NK-92 (cell line): Measurements from ENCODE around the gene LRP3.
"Not testable (repeated sequence)": the region's sequence is repeated elsewhere in the genome, so short reads cannot be mapped to it uniquely, and the experiment has no call there.

Experiments
- DNase-seq: peaks from one replicate; lab custom pipeline; 2025; ENCODE audit not compliant: unreplicated experiment; lab: John Stamatoyannopoulos, UW

The LRP3 gene

GRCh38 chr19:33201886-33202545, 7.9 kb downstream of the LRP3 start:
- no peak for DNase-seq

DNA sequence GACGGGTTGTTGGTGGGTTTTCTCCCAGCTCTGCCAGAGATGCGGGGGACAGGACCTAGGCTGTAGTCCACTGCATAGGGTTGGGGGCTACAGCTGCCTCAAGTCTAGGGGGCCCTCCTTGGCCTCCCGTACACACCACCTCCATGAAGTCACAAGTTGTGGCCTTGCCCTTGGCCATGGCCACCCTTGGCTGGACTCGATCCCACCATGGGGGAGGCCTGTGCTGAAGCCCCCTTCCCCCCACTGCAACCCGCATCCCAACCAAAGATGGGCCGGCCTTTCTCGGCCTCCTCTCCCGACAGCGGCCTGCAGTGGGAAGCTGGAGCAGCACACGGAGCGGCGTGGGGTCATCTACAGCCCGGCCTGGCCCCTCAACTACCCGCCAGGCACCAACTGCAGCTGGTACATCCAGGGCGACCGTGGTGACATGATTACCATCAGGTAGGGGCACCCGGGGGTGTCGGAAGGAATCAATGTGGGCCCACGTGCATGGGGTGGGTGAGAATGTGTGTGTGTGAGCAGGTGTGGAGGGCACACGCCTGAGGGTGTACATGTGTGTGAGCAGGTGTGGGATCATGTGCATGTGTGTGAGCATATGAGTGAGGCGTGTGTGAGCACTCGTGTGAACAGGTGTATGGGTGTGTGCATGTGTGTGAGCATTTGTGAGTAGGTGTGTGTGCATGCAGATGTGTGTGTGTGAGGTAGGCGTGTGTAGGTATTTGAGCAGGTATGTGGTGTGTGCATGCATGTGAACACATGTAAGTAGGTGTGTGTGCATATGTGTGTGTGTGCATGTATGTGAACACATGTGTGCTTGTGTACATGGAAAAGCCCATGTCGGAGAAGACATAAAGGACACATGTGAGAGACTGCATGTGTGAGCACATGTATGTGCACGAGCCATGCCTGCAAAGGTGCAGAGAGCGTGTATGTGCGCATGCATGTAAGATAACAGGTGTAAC, 8.7 kb downstream of the LRP3 start:
- DNase-seq = no peak

- no peak for DNase-seq
Observed at GRCh38 chr19:33203529-33203928, 9.4 kb downstream of the LRP3 start.

DNA sequence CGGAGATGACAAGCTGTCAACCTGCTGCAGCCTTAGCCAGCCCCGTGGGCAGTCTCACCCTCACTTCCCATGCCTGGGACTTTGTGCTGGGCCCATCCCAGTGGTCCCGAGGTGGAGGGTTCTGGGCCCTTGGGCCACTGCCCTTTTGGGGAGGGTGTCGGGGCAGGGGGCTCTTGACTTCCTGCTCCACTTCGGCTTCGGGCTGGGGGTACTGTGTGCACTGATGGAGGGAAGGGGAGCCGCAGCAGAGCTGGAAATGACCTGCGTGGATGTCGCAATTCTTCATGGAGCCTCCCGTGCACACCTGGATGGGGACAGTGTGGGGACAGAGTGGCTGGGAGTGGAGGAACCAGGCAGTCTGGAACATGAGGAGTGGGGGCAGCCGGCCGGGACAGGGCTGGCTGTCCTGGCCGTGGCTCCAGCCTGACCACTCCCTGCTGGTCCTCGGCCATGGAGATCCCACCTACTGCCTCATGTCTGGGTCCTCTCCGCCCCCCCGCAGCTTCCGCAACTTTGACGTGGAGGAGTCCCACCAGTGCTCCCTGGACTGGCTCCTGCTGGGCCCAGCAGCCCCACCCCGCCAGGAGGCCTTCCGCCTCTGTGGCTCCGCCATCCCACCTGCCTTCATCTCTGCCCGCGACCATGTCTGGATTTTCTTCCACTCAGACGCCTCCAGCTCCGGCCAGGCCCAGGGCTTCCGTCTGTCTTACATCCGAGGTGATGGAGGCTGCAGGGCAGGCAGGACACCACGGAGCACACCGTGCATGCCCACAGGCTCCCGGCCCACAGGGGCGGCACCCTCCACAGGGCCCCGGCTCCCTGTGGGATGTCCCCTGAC, 10.2 kb downstream of the LRP3 start:
- no peak for DNase-seq

DNA sequence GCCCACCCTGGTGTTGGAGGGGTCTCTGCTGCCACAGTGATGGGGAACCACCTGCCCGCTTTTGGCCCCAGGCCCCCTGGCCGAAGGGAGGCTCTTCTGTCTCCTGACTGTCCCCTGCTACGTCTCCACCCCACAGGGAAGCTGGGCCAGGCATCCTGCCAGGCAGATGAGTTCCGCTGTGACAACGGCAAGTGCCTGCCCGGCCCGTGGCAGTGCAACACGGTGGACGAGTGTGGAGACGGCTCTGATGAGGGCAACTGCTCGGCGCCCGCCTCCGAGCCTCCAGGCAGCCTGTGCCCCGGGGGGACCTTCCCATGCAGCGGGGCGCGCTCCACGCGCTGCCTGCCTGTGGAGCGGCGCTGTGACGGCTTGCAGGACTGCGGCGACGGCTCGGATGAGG, 11.0 kb downstream of the LRP3 start:
- DNase-seq = no peak

DNA sequence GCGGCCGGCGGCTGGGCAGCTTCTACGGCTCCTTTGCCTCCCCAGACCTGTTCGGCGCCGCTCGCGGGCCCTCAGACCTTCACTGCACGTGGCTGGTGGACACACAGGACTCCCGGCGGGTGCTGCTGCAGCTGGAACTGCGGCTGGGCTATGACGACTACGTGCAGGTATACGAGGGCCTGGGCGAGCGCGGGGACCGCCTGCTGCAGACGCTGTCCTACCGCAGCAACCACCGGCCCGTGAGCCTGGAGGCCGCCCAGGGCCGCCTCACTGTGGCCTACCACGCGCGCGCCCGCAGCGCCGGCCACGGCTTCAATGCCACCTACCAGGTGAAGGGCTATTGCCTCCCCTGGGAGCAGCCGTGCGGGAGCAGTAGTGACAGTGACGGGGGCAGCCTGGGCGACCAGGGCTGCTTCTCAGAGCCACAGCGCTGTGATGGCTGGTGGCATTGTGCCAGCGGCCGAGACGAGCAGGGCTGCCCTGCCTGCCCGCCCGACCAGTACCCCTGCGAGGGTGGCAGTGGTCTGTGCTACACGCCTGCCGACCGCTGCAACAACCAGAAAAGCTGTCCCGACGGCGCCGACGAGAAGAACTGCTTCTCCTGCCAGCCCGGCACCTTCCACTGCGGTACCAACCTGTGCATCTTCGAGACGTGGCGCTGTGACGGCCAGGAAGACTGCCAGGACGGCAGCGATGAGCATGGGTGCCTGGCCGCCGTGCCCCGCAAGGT, 11.6 kb downstream of the LRP3 start:
- DNase-seq = no peak

DNA sequence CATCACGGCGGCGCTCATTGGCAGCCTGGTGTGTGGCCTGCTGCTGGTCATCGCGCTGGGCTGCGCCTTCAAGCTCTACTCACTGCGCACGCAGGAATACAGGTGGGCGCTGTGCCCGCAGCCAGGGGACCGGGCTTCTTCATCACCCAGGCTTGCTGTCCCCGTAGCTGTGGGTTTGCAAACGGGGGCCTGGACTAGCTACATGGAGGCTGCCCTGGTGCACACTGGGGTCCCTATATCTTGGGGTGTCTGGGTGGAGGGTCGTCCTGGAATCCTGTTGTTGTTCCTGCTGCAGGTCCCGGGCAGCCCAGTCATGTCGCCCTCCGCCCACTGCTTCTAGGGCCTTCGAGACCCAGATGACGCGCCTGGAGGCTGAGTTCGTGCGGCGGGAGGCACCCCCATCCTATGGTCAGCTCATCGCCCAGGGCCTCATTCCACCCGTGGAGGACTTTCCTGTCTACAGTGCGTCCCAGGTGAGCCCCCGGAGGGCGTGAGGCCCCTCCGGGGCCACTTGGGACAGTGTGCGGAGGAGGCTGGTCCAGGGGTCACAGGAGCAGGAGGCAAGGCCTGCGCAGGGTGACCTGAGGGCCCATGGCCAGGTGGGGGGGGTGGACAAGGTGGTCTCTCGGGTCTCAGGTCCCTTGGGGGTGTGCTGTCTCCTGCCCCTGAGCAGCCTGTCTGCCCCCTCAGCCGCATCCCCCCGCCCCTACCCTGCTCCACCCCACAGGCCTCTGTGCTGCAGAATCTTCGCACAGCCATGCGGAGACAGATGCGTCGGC, 12.3 kb downstream of the LRP3 start:
- DNase-seq = no peak

- DNase-seq = no peak
Observed at GRCh38 chr19:33207040-33207620, 13.0 kb downstream of the LRP3 start.

DNA sequence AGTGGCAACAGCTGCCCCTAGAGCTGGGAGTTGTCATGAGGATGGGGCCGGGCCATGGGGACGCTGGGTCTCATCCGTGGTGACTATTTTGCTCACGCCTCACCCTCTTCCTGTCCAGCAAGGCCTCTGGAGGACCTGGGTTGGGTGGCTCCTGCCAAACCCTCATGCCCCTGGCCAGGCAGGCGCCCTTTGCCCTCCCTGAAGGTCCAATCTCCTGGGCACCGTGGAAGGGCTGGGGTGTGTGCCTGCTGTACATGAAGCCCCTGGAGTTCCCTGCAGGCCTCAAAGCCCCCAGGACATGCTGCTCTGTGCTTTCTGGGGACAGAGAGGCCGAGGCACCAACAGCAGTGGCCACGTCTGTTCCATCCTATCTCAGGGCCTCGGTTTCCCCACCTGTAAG, 13.8 kb downstream of the LRP3 start:
- no peak for DNase-seq

DNA sequence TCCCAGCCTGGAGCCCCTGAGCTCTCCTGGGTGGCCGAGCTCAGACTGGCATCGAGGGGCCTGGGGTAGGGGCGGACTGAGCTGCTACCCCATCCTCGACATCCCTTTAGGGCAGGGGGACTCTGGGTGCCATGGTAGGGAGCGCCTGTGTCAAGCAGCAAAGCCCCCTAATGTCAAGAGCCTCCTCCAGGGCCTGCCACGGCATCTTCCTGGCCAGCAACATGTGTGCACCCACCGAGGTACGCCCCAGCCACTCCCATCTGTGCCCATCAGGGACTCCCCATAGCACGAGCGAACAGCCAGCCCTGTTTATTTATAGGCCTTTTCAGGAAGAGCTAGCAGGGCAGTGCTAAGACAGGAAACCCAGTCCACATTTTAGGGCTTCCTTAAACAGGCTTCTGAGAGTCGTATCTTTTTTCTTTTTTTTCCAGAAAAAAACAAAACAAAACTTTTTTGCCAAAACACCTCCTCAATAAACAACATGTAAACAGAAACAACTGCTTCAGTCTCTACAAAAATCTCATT, 14.3 kb downstream of the LRP3 start:
- DNase-seq = no peak

DNA sequence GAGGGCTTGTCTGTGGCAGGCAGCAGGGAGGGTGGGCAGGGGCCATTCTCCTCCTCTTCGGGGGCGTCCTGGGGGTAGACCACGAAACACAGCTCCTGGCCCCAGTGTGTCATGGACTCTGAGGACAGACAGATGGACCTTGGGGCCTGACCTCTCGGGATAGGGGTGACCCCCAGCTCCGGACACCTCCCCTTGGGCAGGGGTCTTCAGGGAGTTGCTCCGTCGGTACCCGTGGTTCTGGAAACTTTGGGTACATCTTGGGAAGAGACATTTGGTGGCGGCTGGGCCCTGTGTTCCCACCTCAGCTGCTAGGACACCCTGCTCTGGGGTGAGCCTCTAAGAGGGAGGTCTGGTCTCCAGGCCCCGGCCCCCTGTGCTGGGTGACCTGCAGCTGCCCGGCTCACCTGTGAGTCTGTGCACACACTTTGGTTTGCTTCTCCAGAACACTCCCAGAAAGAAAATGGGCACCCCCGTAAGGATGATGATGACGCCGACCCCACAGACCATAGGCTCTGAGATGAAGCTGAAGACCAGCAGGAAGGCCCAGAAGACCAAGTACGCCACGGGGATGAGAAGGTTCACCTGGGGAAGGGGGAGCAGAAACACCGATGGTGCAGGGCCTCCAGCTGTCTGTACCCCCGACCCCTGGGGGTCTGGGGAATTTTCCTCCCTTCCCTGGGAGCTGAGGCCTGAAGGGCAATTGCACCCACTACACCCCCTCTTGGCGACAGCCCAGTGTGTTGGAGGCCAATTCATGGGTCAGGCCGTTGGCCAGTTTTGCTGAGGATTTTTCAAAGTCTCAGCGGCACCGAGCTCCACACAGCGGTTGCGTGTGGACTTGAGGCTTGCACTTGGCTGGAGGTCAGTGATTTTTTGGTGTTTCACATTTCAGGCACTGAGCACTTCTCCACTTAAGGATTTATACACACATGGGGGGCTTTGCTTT, 15.0 kb downstream of the LRP3 start:
- no peak for DNase-seq

DNA sequence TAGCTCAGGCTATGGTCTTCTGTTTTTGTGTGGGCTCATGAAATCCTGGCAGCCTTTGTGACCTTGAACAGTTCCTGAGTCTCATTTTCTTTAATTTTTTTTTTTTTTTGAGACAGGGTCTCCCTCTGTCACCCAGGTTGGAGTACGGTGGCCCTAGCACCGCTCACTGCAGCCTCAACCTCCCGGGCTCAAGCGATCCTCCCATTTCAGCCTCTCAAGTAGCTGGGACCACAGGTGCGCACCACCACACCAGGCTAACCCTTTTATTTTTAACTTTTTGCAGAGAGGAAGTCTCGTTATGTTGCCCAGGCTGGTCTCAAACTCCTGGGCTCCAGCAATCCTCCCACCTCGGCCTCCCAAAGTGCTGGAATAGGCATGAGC, 15.7 kb downstream of the LRP3 start:
- not testable (repeated sequence) for DNase-seq

GRCh38 chr19:33210266-33210940, 16.3 kb downstream of the LRP3 start:
- DNase-seq = no peak

GRCh38 chr19:33211794-33212435, 17.8 kb downstream of the LRP3 start:
- no peak for DNase-seq

DNA sequence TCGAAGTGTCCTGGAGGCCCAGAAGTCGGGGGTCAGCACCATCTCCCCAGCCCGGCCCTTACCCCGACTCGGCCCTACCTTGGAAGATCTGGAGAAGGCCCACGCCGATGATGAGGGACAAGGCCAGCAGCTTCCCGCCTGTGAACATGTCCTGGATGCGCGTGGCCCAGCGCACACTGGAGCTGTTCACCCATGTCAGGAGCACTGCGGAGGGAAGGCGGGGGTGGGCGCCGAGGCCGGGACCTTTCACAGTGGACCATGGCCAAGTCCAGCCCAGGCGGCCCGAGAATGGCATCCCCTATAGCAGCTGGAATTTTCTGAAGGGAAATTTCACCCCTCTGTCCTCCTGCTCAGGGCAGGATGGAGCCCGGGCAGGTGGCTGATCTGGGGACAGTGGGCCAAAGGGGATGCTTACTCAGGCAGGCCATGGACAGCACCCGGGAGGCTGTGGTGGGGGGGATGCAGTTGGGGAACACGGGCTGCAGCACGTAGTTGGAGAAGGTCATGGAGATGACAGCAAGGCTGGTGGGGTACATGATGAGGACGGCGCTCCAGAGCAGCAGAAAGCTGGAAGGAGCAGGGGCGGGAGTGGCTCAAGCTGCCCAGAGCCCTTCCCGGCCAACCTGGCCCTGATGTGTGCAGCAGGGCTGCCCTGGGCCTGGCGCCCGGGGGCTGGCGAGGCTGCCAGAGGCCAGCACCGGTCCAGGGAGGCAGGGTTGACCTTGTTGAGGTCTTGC, 18.5 kb downstream of the LRP3 start:
- no peak for DNase-seq

GRCh38 chr19:33214596-33214995, 20.5 kb downstream of the LRP3 start:
- no peak for DNase-seq
